ENCODE measurements around the gene TXNRD1.
"Not testable (repeated sequence)": the region's sequence is repeated elsewhere in the genome, so short reads cannot be mapped to it uniquely, and the experiment has no call there.

TXNRD1 gene

DNA sequence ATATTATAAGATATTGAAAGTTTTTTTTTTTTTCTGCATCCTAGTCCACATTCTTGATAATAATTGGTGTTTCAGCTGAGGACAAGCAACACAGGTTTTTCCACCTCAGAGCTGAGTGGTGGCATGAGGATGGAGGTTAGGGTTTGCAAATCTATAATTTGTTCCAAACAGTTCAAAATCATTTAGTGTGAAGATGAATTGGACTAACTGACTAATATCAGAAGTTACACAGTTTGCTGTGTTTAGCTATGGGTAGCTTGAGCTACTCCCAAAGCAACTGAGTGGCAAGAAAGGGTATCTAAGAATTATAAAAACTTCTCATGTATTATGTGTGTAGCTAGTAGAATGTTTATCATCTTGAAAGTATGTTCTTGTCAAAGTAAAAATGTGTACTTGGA is 105.0 kb downstream of the TXNRD1 start:
- Histone ChIP-seq H4K20me1 (ENCODE audit: control insufficient read depth, insufficient read depth, low read depth, low read length) (no peaks in the 10 kb centered on the region), H3K27ac (ENCODE audit: low read depth, low read length) (no peak overlapping the region), H3K4me1 (ENCODE audit: control insufficient read depth, low read length) (no peaks in the 10 kb centered on the region), H3K4me3 (ENCODE audit: low read length) (no peak overlapping the region), H3K9me2 (replicated peaks; ENCODE audit: control insufficient read depth, low read length) (no peaks in the 10 kb centered on the region), H3K27me3 (ENCODE audit: control insufficient read depth, low read length) (no peaks in the 10 kb centered on the region), H3K79me2 (ENCODE audit: control insufficient read depth, low read length) (peaks cover 3% of the 10 kb centered on the region; the same call in 1 of the 2 replicates), H3F3A (ENCODE audit: control insufficient read depth, insufficient read depth) (no peaks in the 10 kb centered on the region), H3K4me2 (ENCODE audit: low read length) (no peak overlapping the region), H3K9me3 (ENCODE audit: control insufficient read depth, insufficient read depth, low read length) (no peaks in the 10 kb centered on the region), H3K36me3 (ENCODE audit: control insufficient read depth, low read length) (peaks cover 79% of the 10 kb centered on the region)
- TF ChIP-seq, protein P1, sequence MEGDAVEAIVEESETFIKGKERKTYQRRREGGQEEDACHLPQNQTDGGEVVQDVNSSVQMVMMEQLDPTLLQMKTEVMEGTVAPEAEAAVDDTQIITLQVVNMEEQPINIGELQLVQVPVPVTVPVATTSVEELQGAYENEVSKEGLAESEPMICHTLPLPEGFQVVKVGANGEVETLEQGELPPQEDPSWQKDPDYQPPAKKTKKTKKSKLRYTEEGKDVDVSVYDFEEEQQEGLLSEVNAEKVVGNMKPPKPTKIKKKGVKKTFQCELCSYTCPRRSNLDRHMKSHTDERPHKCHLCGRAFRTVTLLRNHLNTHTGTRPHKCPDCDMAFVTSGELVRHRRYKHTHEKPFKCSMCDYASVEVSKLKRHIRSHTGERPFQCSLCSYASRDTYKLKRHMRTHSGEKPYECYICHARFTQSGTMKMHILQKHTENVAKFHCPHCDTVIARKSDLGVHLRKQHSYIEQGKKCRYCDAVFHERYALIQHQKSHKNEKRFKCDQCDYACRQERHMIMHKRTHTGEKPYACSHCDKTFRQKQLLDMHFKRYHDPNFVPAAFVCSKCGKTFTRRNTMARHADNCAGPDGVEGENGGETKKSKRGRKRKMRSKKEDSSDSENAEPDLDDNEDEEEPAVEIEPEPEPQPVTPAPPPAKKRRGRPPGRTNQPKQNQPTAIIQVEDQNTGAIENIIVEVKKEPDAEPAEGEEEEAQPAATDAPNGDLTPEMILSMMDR (IDR thresholded peaks at IDR 0.05; ENCODE audit: low read depth, low read length, poor library complexity, severe bottlenecking), result no peak
- TF ChIP-seq EZH2phosphoT487 (IDR thresholded peaks at IDR 0.05; ENCODE audit: borderline replicate concordance, low read length), result no peak

DNA sequence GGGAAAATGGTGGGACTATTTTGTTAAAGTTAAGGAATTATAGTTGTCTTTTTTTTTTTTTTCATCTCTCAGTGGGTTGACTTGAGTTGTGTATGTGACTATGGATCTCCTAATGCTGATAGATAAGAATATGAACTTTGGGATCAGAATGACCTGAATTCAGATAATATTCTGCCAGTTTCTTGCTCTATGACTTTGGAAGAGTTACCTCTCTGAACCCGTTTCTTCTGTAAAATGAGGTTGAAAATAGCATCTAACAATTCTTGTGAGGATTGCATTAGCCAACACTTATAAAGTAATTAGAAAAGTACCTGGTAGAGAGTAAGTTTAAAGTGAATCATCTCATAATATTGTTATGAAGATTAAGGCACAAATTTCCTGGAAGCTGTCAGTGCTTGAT is 106.4 kb downstream of the TXNRD1 start:
- Histone ChIP-seq H3K9me3 (ENCODE audit: control insufficient read depth, insufficient read depth, low read length) (no peaks in the 10 kb centered on the region), H3K4me3 (ENCODE audit: low read length) (no peak overlapping the region), H3F3A (ENCODE audit: control insufficient read depth, insufficient read depth) (no peaks in the 10 kb centered on the region), H3K36me3 (ENCODE audit: control insufficient read depth, low read length) (peaks cover 82% of the 10 kb centered on the region), H4K20me1 (ENCODE audit: control insufficient read depth, insufficient read depth, low read depth, low read length) (no peaks in the 10 kb centered on the region), H3K79me2 (ENCODE audit: control insufficient read depth, low read length) (no peaks in the 10 kb centered on the region), H3K4me2 (ENCODE audit: low read length) (no peak overlapping the region), H3K27me3 (ENCODE audit: control insufficient read depth, low read length) (no peaks in the 10 kb centered on the region), H3K27ac (ENCODE audit: low read depth, low read length) (no peak overlapping the region), H3K4me1 (ENCODE audit: control insufficient read depth, low read length) (no peaks in the 10 kb centered on the region), H3K9me2 (replicated peaks; ENCODE audit: control insufficient read depth, low read length) (no peaks in the 10 kb centered on the region)
- TF ChIP-seq, protein P1 (IDR thresholded peaks at IDR 0.05; ENCODE audit: low read depth, low read length, poor library complexity, severe bottlenecking), result no peak
- no peak for TF ChIP-seq EZH2phosphoT487 (IDR thresholded peaks at IDR 0.05; ENCODE audit: borderline replicate concordance, low read length)

DNA sequence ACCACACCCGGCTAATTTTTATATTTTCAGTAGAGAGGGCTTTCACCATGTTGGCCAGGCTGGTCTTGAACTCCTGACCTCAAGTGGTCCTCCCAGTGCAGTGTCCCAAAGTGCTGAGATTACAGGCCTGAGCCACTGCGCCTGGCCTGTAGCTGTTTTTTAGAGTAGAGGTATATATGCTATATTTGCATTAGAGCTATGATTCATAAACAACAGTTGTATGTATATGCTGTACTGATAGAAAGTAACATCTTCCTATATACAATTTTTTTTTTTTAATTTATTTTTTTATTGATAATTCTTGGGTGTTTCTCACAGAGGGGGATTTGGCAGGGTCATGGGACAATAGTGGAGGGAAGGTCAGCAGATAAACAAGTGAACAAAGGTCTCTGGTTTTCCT is 107.0 kb downstream of the TXNRD1 start:
- H3K36me3 ChIP-seq (ENCODE audit: control insufficient read depth, low read length), result peaks cover 82% of the 10 kb centered on the region
- not testable (repeated sequence) for H4K20me1 ChIP-seq (ENCODE audit: control insufficient read depth, insufficient read depth, low read depth, low read length); H3K9me3 ChIP-seq (ENCODE audit: control insufficient read depth, insufficient read depth, low read length); H3K4me1 ChIP-seq (ENCODE audit: control insufficient read depth, low read length); H3K4me3 ChIP-seq (ENCODE audit: low read length); H3K9me2 ChIP-seq (replicated peaks; ENCODE audit: control insufficient read depth, low read length); H3K79me2 ChIP-seq (ENCODE audit: control insufficient read depth, low read length); H3K4me2 ChIP-seq (ENCODE audit: low read length); H3F3A ChIP-seq (ENCODE audit: control insufficient read depth, insufficient read depth); H3K27me3 ChIP-seq (ENCODE audit: control insufficient read depth, low read length); H3K27ac ChIP-seq (ENCODE audit: low read depth, low read length)

DNA sequence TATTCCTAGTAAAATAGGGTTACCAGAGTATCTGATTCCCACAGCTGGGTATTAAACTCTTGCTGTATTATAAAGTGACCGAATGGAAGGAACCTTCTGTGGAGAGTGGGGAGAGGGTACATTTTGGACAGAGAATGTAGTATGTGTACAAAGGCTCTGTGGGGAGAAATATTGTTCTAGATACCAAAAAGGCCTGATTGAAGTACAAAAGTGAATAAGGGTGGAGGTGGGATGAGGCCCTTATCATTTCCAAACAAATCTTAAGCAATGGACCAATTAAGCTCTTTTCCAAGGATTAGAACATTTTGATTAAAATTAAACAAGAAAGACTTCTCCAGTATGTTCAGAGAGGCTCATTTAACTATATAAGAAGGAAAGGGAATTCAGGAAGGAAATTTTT is 108.3 kb downstream of the TXNRD1 start:
- H4K20me1 ChIP-seq (ENCODE audit: control insufficient read depth, insufficient read depth, low read depth, low read length), result no peaks in the 10 kb centered on the region
- no peaks in the 10 kb centered on the region for H3F3A ChIP-seq (ENCODE audit: control insufficient read depth, insufficient read depth)
- no peaks in the 10 kb centered on the region for H3K27me3 ChIP-seq (ENCODE audit: control insufficient read depth, low read length)
- no peak overlapping the region for H3K27ac ChIP-seq (ENCODE audit: low read depth, low read length)
- H3K79me2 ChIP-seq (ENCODE audit: control insufficient read depth, low read length), result no peaks in the 10 kb centered on the region
- H3K9me3 ChIP-seq (ENCODE audit: control insufficient read depth, insufficient read depth, low read length), result no peaks in the 10 kb centered on the region
- no peak for TF ChIP-seq EZH2phosphoT487 (IDR thresholded peaks at IDR 0.05; ENCODE audit: borderline replicate concordance, low read length)
- TF ChIP-seq, protein P1 (IDR thresholded peaks at IDR 0.05; ENCODE audit: low read depth, low read length, poor library complexity, severe bottlenecking), result no peak
- H3K9me2 ChIP-seq (replicated peaks; ENCODE audit: control insufficient read depth, low read length), result no peaks in the 10 kb centered on the region
- H3K36me3 ChIP-seq (ENCODE audit: control insufficient read depth, low read length), result peaks cover 79% of the 10 kb centered on the region
- no peaks in the 10 kb centered on the region for H3K4me1 ChIP-seq (ENCODE audit: control insufficient read depth, low read length)
- no peak overlapping the region for H3K4me3 ChIP-seq (ENCODE audit: low read length)
- H3K4me2 ChIP-seq (ENCODE audit: low read length), result no peak overlapping the region

DNA sequence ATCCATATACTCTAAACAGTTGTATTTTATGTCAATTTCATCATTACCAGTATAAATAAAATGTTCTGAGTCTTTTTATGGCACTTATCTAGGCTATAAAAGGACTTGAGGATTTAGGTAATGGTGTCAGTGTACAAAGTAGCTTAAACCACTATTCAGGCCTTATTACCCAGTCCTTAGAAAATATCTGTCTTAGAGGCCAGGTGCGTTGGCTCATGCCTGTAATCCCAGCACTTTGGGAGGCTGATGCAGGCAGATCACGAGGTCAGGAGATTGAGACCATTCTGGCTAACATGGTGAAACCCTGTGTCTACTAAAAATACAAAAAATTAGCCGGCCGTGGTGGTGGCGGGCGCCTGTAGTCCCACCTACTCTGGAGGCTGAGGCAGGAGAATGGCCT is 112.7 kb downstream of the TXNRD1 start:
- H3K4me3 ChIP-seq (ENCODE audit: low read length); H3K9me3 ChIP-seq (ENCODE audit: control insufficient read depth, insufficient read depth, low read length); H4K20me1 ChIP-seq (ENCODE audit: control insufficient read depth, insufficient read depth, low read depth, low read length); H3K9me2 ChIP-seq (replicated peaks; ENCODE audit: control insufficient read depth, low read length); H3K4me1 ChIP-seq (ENCODE audit: control insufficient read depth, low read length); H3K4me2 ChIP-seq (ENCODE audit: low read length); H3K27me3 ChIP-seq (ENCODE audit: control insufficient read depth, low read length); H3K79me2 ChIP-seq (ENCODE audit: control insufficient read depth, low read length); H3F3A ChIP-seq (ENCODE audit: control insufficient read depth, insufficient read depth); H3K27ac ChIP-seq (ENCODE audit: low read depth, low read length): not testable (repeated sequence)
- peaks cover 71% of the 10 kb centered on the region for H3K36me3 ChIP-seq (ENCODE audit: control insufficient read depth, low read length)

Measured in DOHH2 (cell line).